Breast epithelium (tissue), 3 donors: Measurements from ENCODE around the gene BTRC.

ENCODE experiments used
- CTCF ChIP-seq, 3 donors: fragments of 450-650 bp; IDR thresholded peaks; one replicate each; pipeline ENCODE4 v1.5.1; 2016 to 2017; ENCODE audit warnings: antibody characterized with exemption in 3 of 3, mild to moderate bottlenecking in 3 of 3, moderate library complexity in 3 of 3
- POLR2A ChIP-seq: fragments of 450-650 bp; IDR thresholded peaks from one replicate; pipeline ENCODE4 v1.6.1; 2016; ENCODE audit warnings: antibody characterized with exemption, mild to moderate bottlenecking, moderate library complexity
- POLR2AphosphoS5 ChIP-seq, 3 donors: sonication (generic); formaldehyde crosslinking; IDR thresholded peaks; one replicate each; pipeline ENCODE4 v1.6.1; 2017; ENCODE audit warnings: antibody characterized with exemption in 3 of 3

GRCh38 chr10:101570428-101571270 lies 216.7 kb downstream of the BTRC start:
- TF ChIP-seq CTCF (IDR thresholded peaks at IDR 0.05): peak in 1 of 3 donors; percentile 0
- no peak for TF ChIP-seq POLR2A
- no peak for TF ChIP-seq POLR2AphosphoS5 (IDR thresholded peaks at IDR 0.05)
